ENCODE results near the gene BMP5. TPM values are rescaled to one million over a fixed set of nuclear protein-coding genes. Genes with fewer than 3 reads are reported as not detected.
A peak's percentile ranks its signal among the peaks of the same experiment; 100 is the strongest.

The BMP5 gene
- polyA plus RNA-seq, 1 donor (not counting 4 experiments of a cell fraction or from before 2014, with no cell fraction given), result not detected

- dilution Hi-C loops (cut with MboI; ENCODE audit: extremely low pct_ligation_motif_present, low sequenced_read_pairs), result no loop called here
- no peak overlapping the region for H3K9ac ChIP-seq (ENCODE audit: control insufficient read depth, extremely low read depth, insufficient read depth, low read length)
- no peaks in the 10 kb centered on the region for H3K9me1 ChIP-seq (ENCODE audit: control insufficient read depth, extremely low read depth, insufficient read depth, low read length)
- FAIRE-seq (no peak), DNase-seq (ENCODE audit: low read depth, low spot score) (no peak)
- no peak overlapping the region for H2AFZ ChIP-seq (ENCODE audit: control insufficient read depth, low read length)
- H4K20me1 ChIP-seq (ENCODE audit: control insufficient read depth, extremely low read depth, insufficient read depth, low read length), result no peaks in the 10 kb centered on the region
- TF ChIP-seq EZH2 (IDR thresholded peaks at IDR 0.05; ENCODE audit: low read length) (no peak), CTCF (optimal IDR thresholded peaks at IDR 0.05 in 1 of 3, IDR thresholded peaks at IDR 0.05 in 1 of 3, conservative IDR thresholded peaks at IDR 0.05 in 1 of 3; ENCODE audit: extremely low read depth in 1 of 3, insufficient read depth in 2 of 3, low read length in 3 of 3) (no peak)
- H3K4me3 ChIP-seq (ENCODE audit: control insufficient read depth in 2 of 3, extremely low read depth in 1 of 3, insufficient read depth in 2 of 3, low read depth in 1 of 3, low read length in 3 of 3), result no peak overlapping the region
- no peaks in the 10 kb centered on the region for H3K79me2 ChIP-seq (ENCODE audit: control insufficient read depth, insufficient read depth, low read length)
- H3K36me3 ChIP-seq (ENCODE audit: control insufficient read depth in 2 of 2, extremely low read depth in 1 of 2, insufficient read depth in 2 of 2, low read length in 2 of 2), result no peaks in the 10 kb centered on the region
- no peak overlapping the region for H3K4me2 ChIP-seq (ENCODE audit: control insufficient read depth, extremely low read depth, insufficient read depth, low read depth, low read length)
- peaks cover 3% of the 10 kb centered on the region for H3K9me3 ChIP-seq (ENCODE audit: control insufficient read depth, low read depth, low read length)
- no peaks in the 10 kb centered on the region for H3K27me3 ChIP-seq (ENCODE audit: control insufficient read depth, extremely low read depth, insufficient read depth, low read length)
- no peaks in the 10 kb centered on the region for H3K4me1 ChIP-seq (ENCODE audit: control insufficient read depth, extremely low read depth, insufficient read depth, low read length)
- H3K27ac ChIP-seq (ENCODE audit: control insufficient read depth, insufficient read depth, low read length), result no peak overlapping the region
Observed at GRCh38 chr6:55705451-55706440, 169.6 kb downstream of the BMP5 start.

GRCh38 chr6:55704421-55704820 lies 171.0 kb downstream of the BMP5 start:
- no peaks in the 10 kb centered on the region for H3K9me1 ChIP-seq (ENCODE audit: control insufficient read depth, extremely low read depth, insufficient read depth, low read length)
- no peak overlapping the region for H2AFZ ChIP-seq (ENCODE audit: control insufficient read depth, low read length)
- FAIRE-seq (no peak), DNase-seq (ENCODE audit: low read depth, low spot score) (no peak)
- no peaks in the 10 kb centered on the region for H3K79me2 ChIP-seq (ENCODE audit: control insufficient read depth, insufficient read depth, low read length)
- no peak overlapping the region for H3K9ac ChIP-seq (ENCODE audit: control insufficient read depth, extremely low read depth, insufficient read depth, low read length)
- dilution Hi-C loops (cut with MboI; ENCODE audit: extremely low pct_ligation_motif_present, low sequenced_read_pairs), result no loop called here
- H3K27me3 ChIP-seq (ENCODE audit: control insufficient read depth, extremely low read depth, insufficient read depth, low read length), result no peaks in the 10 kb centered on the region
- no peak for TF ChIP-seq CTCF (optimal IDR thresholded peaks at IDR 0.05 in 1 of 3, IDR thresholded peaks at IDR 0.05 in 1 of 3, conservative IDR thresholded peaks at IDR 0.05 in 1 of 3; ENCODE audit: extremely low read depth in 1 of 3, insufficient read depth in 2 of 3, low read length in 3 of 3)
- TF ChIP-seq EZH2 (IDR thresholded peaks at IDR 0.05; ENCODE audit: low read length), result no peak
- no peak overlapping the region for H3K4me2 ChIP-seq (ENCODE audit: control insufficient read depth, extremely low read depth, insufficient read depth, low read depth, low read length)
- H3K27ac ChIP-seq (ENCODE audit: control insufficient read depth, insufficient read depth, low read length), result peak overlapping the region; percentile 60
- no peak overlapping the region for H3K4me3 ChIP-seq (ENCODE audit: control insufficient read depth in 2 of 3, extremely low read depth in 1 of 3, insufficient read depth in 2 of 3, low read depth in 1 of 3, low read length in 3 of 3)
- peaks cover 3% of the 10 kb centered on the region for H3K9me3 ChIP-seq (ENCODE audit: control insufficient read depth, low read depth, low read length)
- no peaks in the 10 kb centered on the region for H3K4me1 ChIP-seq (ENCODE audit: control insufficient read depth, extremely low read depth, insufficient read depth, low read length)
- no peaks in the 10 kb centered on the region for H3K36me3 ChIP-seq (ENCODE audit: control insufficient read depth in 2 of 2, extremely low read depth in 1 of 2, insufficient read depth in 2 of 2, low read length in 2 of 2)
- no peaks in the 10 kb centered on the region for H4K20me1 ChIP-seq (ENCODE audit: control insufficient read depth, extremely low read depth, insufficient read depth, low read length)

Measured in keratinocyte (primary cell).